Lower lobe of right lung (tissue), 2 donors: ENCODE data around the gene MAN2B2. TPM values are rescaled to one million over a fixed set of nuclear protein-coding genes. Genes with fewer than 3 reads are reported as not detected.
"Not testable (repeated sequence)": the region's sequence is repeated elsewhere in the genome, so short reads cannot be mapped to it uniquely, and the experiment has no call there.

Experiments
- ATAC-seq, 2 donors: fragments of 200-7000 bp; cut with Tn5 transposase; one replicate each; pipeline ENCODE4 v1.9.1; 2020 to 2022; ENCODE audit warnings: mild to moderate bottlenecking in 2 of 2, moderate library complexity in 2 of 2
- DNase-seq: peaks from one replicate; pipeline ENCODE4 v3.0.0-alpha.2; 2020
- H3K27ac ChIP-seq: fragments of 200-600 bp; one replicate; pipeline ENCODE4 v1.8.0; 2022
- H3K27me3 ChIP-seq: fragments of 200-600 bp; one replicate; pipeline ENCODE4 v1.8.0; 2022; ENCODE audit warnings: low read depth
- H3K36me3 ChIP-seq: fragments of 200-600 bp; one replicate; pipeline ENCODE4 v1.8.0; 2022; ENCODE audit warnings: mild to moderate bottlenecking
- H3K4me1 ChIP-seq: fragments of 200-600 bp; one replicate; pipeline ENCODE4 v1.8.0; 2022
- H3K4me3 ChIP-seq: fragments of 200-600 bp; one replicate; pipeline ENCODE4 v1.8.0; 2022; ENCODE audit warnings: mild to moderate bottlenecking
- H3K9me3 ChIP-seq: fragments of 200-600 bp; one replicate; pipeline ENCODE4 v1.8.0; 2022
- CTCF ChIP-seq: fragments of 200-600 bp; IDR thresholded peaks from one replicate; pipeline ENCODE4 v1.8.0; 2022; ENCODE audit warnings: antibody characterized with exemption, mild to moderate bottlenecking
- intact Hi-C: fragments of 100-400 bp; cut with DNase I; formaldehyde crosslinking; loops from one replicate; pipeline ENCODE4 v1.11.0; 2022
- total RNA-seq: library from RNA; stranded (reverse); fragmentation: NEBNext Ultra II Directional; extraction: Animal tissue kit (Norgen Biotek cat#: 25700); gene quantifications from one replicate; pipeline ENCODE4 v1.2.1, GENCODE V29; 2021
- donor health status: DM: no; HTN: yes; CAD: no; lungs with severe emphysema.

The MAN2B2 gene
- total RNA-seq, 1 donor from 2014 or later: 41.2 TPM

- Histone ChIP-seq H3K27ac (no peak overlapping the region), H3K4me3 (no peak overlapping the region), H3K27me3 (no peaks in the 10 kb centered on the region), H3K9me3 (no peaks in the 10 kb centered on the region), H3K4me1 (peaks cover 20% of the 10 kb centered on the region), H3K36me3 (peaks cover 7% of the 10 kb centered on the region)
- no peak for TF ChIP-seq CTCF
- ATAC-seq: no peak
- no peak for DNase-seq
- intact Hi-C loops: no loop called here
Measured at GRCh38 chr4:6671648-6672047, 96.7 kb downstream of the MAN2B2 start.

- intact Hi-C loops: no loop called here
- no peak for ATAC-seq
- no peak for DNase-seq
Measured at GRCh38 chr4:6672131-6672530, 97.1 kb downstream of the MAN2B2 start.

GRCh38 chr4:6672541-6673190, 97.7 kb downstream of the MAN2B2 start:
- H3K36me3 ChIP-seq, ATAC-seq, H3K27ac ChIP-seq, H3K4me3 ChIP-seq, DNase-seq, H3K27me3 ChIP-seq, intact Hi-C loops, H3K9me3 ChIP-seq: not testable (repeated sequence)
- H3K4me1 ChIP-seq: peaks cover 30% of the 10 kb centered on the region

More at GRCh38 chr4:6672131-6672530, 97.1 kb downstream of the MAN2B2 start:
- no peak overlapping the region for H3K27ac ChIP-seq
- no peak overlapping the region for H3K4me3 ChIP-seq
- no peaks in the 10 kb centered on the region for H3K9me3 ChIP-seq
- H3K27me3 ChIP-seq: no peaks in the 10 kb centered on the region
- peaks cover 25% of the 10 kb centered on the region for H3K4me1 ChIP-seq
- TF ChIP-seq CTCF: no peak
- peaks cover 7% of the 10 kb centered on the region for H3K36me3 ChIP-seq

Other genes with a start within 250 kb of the MAN2B2 start
- gene PPP2R2C, start 102.6 kb upstream of the MAN2B2 start, total RNA-seq: not detected
- 211 TPM for gene MRFAP1, start 65.5 kb downstream of the MAN2B2 start, total RNA-seq
- gene S100P, start 118.7 kb downstream of the MAN2B2 start, total RNA-seq: 16.1 TPM
- 48.8 TPM for gene MRFAP1L1, start 134.7 kb downstream of the MAN2B2 start, total RNA-seq
- gene BLOC1S4, start 141.0 kb downstream of the MAN2B2 start, total RNA-seq: 9.0 TPM
- 28.1 TPM for gene KIAA0232, start 207.5 kb downstream of the MAN2B2 start, total RNA-seq